Activated naive CD8-positive, alpha-beta T cell (primary cell): Measurements from ENCODE around the gene ASB15.

ENCODE experiments used
- H3K27ac Mint-ChIP-seq: one replicate; pipeline ENCODE4 v1.8.0; 2021; ENCODE audit warnings: mixed read lengths
- H3K27me3 Mint-ChIP-seq: one replicate; pipeline ENCODE4 v1.8.0; 2021; ENCODE audit warnings: mixed read lengths
- H3K36me3 Mint-ChIP-seq: one replicate; pipeline ENCODE4 v1.8.0; 2021; ENCODE audit warnings: mixed read lengths
- H3K4me1 Mint-ChIP-seq: one replicate; pipeline ENCODE4 v1.8.0; 2021; ENCODE audit warnings: low read depth, mixed read lengths
- H3K4me3 Mint-ChIP-seq: one replicate; pipeline ENCODE4 v1.8.0; 2021; ENCODE audit warnings: mild to moderate bottlenecking, mixed read lengths
- H3K9me3 Mint-ChIP-seq: one replicate; pipeline ENCODE4 v1.8.0; 2021; ENCODE audit warnings: low read depth, mixed read lengths

Gene ASB15

DNA sequence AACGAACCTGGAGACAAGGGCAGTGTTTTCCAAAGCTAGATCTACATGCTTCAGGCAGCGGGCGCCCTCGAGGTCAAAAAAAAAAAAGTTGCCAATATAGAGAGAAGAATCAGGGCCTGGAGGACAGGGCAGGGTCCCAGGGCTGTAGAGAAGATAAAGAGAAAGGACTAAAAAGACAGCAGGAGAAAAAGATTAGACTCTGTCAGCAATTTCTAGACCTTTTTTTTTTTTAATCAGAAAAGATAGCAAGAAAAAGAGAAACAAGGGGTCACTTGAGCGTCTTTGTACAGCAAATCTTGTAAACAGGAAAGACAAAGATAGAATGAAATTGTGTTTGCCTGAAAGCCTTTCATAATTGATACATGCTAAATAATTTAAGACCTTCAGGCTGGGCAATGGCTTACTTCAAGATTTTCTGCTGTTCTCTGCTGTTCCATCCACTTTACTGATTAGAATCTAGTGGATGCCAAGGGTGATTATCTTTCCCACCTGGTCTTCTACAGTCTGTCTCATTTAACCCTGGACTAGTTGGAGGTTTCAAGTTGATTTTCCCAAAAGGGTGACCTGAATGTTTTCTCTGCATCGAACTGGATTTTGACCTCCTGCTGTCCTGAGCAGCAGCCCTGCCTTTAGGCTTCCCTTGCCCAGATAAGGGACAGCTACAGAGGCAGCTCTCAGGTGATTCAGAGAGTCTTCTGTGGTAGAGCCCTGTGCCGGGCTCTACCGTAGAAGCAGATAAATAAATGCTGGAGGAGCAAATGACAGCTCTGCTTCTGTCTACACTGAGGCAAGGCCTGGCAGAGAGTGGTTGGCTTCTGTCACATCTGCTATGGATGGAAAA is 59.1 kb downstream of the ASB15 start:
- Mint-ChIP-seq H3K36me3 (no peaks in the 10 kb centered on the region), H3K27me3 (peaks cover 11% of the 10 kb centered on the region), H3K4me3 (no peak overlapping the region), H3K4me1 (no peaks in the 10 kb centered on the region), H3K27ac (no peak overlapping the region), H3K9me3 (no peaks in the 10 kb centered on the region)

DNA sequence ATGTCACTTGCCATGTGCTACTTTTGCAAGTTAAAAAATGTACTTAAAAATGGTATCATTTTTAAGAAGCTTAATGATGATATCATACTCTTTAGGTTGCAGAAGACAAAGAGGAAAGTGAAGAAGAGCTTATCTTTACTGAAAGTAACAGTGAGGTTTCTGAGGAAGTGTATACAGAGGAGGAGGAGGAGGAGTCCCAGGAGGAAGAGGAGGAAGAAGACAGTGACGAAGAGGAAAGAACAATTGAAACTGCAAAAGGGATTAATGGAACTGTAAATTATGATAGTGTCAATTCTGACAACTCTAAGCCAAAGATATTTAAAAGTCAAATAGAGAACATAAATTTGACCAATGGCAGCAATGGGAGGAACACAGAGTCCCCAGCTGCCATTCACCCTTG is 60.1 kb downstream of the ASB15 start:
- Mint-ChIP-seq H3K27ac (no peak overlapping the region), H3K4me1 (no peaks in the 10 kb centered on the region), H3K4me3 (no peak overlapping the region), H3K36me3 (no peaks in the 10 kb centered on the region), H3K9me3 (no peaks in the 10 kb centered on the region), H3K27me3 (peaks cover 11% of the 10 kb centered on the region)

DNA sequence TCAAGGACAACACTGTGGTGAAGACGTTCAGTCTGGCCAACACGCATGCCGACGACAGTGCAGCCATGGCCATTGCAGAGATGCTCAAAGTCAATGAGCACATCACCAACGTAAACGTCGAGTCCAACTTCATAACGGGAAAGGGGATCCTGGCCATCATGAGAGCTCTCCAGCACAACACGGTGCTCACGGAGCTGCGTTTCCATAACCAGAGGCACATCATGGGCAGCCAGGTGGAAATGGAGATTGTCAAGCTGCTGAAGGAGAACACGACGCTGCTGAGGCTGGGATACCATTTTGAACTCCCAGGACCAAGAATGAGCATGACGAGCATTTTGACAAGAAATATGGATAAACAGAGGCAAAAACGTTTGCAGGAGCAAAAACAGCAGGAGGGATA is 60.7 kb downstream of the ASB15 start:
- Mint-ChIP-seq H3K27ac (no peak overlapping the region), H3K4me1 (no peaks in the 10 kb centered on the region), H3K27me3 (peaks cover 10% of the 10 kb centered on the region), H3K9me3 (no peaks in the 10 kb centered on the region), H3K4me3 (no peak overlapping the region), H3K36me3 (no peaks in the 10 kb centered on the region)

DNA sequence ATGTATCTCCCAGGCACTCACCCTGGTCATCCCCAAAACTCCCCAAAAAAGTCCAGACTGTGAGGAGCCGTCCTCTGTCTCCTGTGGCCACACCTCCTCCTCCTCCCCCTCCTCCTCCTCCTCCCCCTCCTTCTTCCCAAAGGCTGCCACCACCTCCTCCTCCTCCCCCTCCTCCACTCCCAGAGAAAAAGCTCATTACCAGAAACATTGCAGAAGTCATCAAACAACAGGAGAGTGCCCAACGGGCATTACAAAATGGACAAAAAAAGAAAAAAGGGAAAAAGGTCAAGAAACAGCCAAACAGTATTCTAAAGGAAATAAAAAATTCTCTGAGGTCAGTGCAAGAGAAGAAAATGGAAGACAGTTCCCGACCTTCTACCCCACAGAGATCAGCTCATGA is 61.1 kb downstream of the ASB15 start:
- Mint-ChIP-seq H3K9me3 (no peaks in the 10 kb centered on the region), H3K36me3 (no peaks in the 10 kb centered on the region), H3K27me3 (peaks cover 10% of the 10 kb centered on the region), H3K27ac (no peak overlapping the region), H3K4me1 (no peaks in the 10 kb centered on the region), H3K4me3 (no peak overlapping the region)

DNA sequence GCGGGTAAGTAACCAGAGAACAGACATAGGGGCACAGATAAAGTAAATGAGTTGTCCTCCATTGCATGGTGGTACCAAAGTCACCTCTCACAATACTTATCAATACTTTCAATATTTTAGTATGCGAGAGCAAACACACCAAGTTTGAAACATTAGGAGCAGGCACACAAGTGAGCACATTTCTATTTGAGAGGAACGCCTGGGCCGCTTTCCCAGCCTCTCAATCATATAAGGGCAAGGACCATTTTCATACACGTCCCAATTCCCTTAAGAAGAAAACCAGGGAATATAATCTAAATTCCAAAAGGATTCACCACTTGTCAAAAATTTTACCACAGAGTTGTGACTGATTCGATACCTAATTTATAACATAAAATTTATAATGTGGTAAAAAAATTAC is 61.6 kb downstream of the ASB15 start:
- peaks cover 10% of the 10 kb centered on the region for H3K27me3 Mint-ChIP-seq
- H3K36me3 Mint-ChIP-seq, result no peaks in the 10 kb centered on the region
- H3K4me3 Mint-ChIP-seq, result no peak overlapping the region
- H3K27ac Mint-ChIP-seq, result no peak overlapping the region
- no peaks in the 10 kb centered on the region for H3K4me1 Mint-ChIP-seq
- H3K9me3 Mint-ChIP-seq, result no peaks in the 10 kb centered on the region

DNA sequence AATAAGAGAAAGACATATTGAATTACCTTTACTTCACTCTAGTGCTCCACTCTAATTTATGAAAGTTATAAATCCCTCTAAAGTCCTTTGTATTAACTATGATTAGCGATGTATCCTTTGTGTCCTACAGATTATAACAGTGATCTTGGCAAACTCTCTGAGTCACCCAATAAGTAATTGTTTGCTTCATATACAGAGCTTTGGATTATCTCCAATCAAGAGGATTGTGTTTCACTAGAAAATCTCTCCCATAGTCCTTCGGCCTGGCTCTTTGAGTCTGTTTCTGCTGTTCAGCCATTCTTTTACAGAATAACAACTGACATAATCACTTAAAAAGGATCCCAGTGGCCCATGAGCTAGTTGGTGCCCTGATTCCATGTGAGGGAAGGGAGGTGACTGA is 63.5 kb downstream of the ASB15 start:
- Mint-ChIP-seq H3K27me3 (peaks cover 10% of the 10 kb centered on the region), H3K4me3 (no peak overlapping the region), H3K27ac (no peak overlapping the region), H3K9me3 (no peaks in the 10 kb centered on the region), H3K4me1 (no peaks in the 10 kb centered on the region), H3K36me3 (no peaks in the 10 kb centered on the region)

DNA sequence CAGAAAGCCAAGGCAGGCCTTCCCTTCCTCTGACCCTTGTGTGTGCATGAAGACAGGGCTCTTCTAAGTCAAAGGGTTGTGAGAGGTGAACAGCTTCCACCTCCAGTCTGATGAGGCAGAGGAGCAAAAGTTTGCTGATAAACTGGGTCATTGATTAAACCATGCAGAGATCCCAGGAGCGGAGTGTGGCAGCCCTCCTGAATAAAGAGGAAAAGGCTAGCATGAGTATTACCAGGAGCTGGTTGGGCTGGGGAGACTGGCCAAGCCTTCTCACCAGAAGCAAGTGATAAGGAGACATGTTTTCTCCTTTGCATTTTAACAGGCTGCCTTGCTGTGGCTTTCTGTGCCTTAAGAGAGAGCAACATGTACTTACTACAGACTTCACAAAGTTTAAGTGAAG is 64.3 kb downstream of the ASB15 start:
- H3K27me3 Mint-ChIP-seq, result peaks cover 10% of the 10 kb centered on the region
- no peak overlapping the region for H3K4me3 Mint-ChIP-seq
- H3K36me3 Mint-ChIP-seq, result no peaks in the 10 kb centered on the region
- H3K27ac Mint-ChIP-seq, result no peak overlapping the region
- no peaks in the 10 kb centered on the region for H3K9me3 Mint-ChIP-seq
- H3K4me1 Mint-ChIP-seq, result no peaks in the 10 kb centered on the region

DNA sequence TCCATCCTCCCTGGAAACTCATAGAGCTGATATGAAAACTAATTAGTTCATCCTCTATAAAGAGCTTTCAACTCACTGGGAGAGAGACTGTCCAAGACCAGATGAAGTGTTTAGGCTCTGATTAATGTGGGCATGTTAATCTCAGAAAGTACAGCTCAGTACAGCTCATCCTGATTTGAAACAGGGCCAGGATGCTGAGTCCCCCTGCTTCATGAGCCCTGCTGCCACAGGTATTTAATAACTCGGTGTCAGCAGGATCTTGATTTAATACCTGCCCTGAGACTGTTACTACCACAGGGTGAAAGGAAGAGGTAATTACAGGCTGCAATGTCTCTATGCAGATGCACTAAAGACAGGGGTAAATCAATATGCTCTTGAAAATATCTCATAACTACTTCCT is 64.9 kb downstream of the ASB15 start:
- Mint-ChIP-seq H3K4me3 (no peak overlapping the region), H3K27ac (no peak overlapping the region), H3K27me3 (peaks cover 8% of the 10 kb centered on the region), H3K9me3 (no peaks in the 10 kb centered on the region), H3K4me1 (no peaks in the 10 kb centered on the region), H3K36me3 (no peaks in the 10 kb centered on the region)

DNA sequence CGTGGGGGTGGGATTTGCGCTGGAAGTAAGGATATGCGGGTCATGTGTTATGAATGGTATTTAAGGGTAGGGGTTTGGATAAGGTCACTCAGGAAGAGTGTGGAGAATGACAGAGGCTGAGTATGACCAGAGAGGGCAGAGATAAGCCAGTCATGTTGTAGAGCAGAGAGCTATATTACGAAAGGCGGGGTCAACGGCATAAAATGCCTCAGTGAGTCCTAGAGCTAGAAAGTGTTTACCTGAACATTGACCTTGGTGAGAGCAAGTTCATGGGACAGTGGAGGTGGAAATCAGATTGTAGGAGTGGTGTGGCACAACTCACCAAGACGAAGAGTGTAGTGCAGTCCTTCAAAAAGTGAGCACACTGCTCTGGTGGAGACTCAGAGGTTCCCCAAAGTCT is 67.9 kb downstream of the ASB15 start:
- no peak overlapping the region for H3K4me3 Mint-ChIP-seq
- H3K4me1 Mint-ChIP-seq, result no peaks in the 10 kb centered on the region
- H3K27me3 Mint-ChIP-seq, result no peaks in the 10 kb centered on the region
- H3K36me3 Mint-ChIP-seq, result no peaks in the 10 kb centered on the region
- H3K27ac Mint-ChIP-seq, result no peak overlapping the region
- no peaks in the 10 kb centered on the region for H3K9me3 Mint-ChIP-seq

DNA sequence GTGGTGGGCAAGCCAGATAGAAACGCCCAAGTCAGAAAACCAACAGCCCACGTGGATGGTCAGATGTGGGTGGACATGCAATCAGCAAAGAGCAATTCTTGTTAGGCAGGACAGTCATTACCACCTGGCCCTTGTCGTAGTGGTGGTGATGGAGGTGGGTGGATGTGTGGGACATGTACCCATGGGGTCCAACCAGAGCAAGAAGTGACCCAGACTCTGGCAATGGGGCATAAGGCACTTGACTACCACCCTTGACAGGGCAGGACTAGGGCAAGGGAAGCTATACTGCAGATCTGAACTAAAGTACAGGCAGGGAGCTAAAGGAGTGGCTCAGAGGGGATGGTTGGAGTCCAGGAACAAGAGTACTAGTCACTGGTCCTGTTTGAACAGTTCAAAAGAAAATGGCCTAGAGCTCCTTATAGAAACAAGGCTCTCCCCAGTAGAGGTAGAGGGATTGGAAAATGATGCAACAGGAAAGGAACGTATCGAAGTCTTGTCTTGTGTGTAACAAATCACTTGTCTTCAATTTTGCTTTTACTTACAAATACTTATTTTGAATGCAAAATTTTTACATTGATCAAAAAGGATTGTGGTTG is 71.6 kb downstream of the ASB15 start:
- H3K27ac Mint-ChIP-seq, result no peak overlapping the region
- H3K4me1 Mint-ChIP-seq, result no peaks in the 10 kb centered on the region
- no peaks in the 10 kb centered on the region for H3K9me3 Mint-ChIP-seq
- no peak overlapping the region for H3K4me3 Mint-ChIP-seq
- H3K36me3 Mint-ChIP-seq, result no peaks in the 10 kb centered on the region
- no peaks in the 10 kb centered on the region for H3K27me3 Mint-ChIP-seq

DNA sequence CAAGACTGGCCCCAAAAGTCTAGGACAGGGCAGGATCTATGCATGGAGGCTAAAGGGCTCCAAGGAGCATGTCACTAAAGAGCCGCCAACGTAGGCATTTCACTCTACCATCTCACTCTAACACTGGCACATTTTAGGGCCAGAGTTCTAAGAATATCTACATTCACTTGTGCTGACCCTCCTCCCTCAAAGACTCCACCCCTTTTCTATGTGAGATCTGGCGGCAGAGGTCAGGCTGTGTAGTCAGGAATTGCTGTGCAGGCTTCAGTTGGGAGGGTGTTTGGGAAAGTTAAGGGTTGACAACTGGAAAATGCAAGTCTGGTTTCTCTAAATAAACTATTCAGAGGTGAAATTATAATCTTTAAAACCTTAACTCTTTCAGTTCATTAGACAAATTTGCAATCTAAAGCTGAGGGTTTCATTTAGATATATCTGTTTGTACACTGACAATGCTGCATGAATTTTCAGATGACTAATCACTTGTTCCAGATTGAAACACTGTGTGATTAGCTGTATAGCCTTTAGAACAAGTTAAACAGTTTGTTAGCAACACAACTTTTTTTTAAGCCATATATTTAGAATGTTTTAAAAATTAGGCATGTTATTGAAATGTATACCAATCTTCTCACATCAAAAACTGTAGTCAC is 72.3 kb downstream of the ASB15 start:
- Mint-ChIP-seq H3K27me3 (no peaks in the 10 kb centered on the region), H3K36me3 (no peaks in the 10 kb centered on the region), H3K4me3 (no peak overlapping the region), H3K4me1 (no peaks in the 10 kb centered on the region), H3K9me3 (no peaks in the 10 kb centered on the region), H3K27ac (no peak overlapping the region)

DNA sequence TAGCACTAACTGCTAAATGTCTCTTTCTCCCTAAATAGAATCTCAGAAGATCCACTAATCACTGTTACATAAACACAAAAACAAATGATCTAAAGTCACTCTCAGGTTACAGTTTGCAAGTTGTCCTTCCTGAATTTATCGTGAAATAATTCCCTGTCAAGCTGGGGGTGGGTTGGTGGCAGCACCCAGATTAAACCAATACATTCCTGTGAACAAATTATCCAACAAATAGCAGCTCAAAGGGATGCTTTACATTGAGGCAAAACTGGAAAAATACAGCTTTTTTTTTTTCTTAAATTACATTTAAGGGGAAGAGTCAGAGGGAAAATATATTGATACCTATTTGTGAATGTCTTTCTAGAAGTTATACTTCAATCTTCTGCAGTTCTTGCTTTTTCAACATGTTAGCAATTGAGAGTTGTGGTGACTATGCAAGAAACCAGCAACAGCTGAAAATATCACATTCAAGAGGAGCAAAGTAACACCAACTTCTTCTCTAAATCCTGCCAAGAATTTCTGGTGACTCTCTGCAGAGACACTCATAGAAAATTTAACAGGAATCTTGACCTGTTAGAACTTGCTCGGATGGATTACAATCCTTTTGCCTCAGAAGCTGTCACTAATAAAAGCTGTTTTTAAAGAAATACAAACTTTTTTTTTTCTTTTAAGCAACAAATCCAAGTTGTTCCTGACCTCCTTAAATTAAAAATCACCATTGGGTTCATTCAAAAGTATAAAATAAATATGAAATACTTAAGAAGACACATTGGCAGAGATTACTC is 73.0 kb downstream of the ASB15 start:
- Mint-ChIP-seq H3K27me3 (no peaks in the 10 kb centered on the region), H3K27ac (no peak overlapping the region), H3K4me3 (no peak overlapping the region), H3K36me3 (no peaks in the 10 kb centered on the region), H3K4me1 (no peaks in the 10 kb centered on the region), H3K9me3 (no peaks in the 10 kb centered on the region)

DNA sequence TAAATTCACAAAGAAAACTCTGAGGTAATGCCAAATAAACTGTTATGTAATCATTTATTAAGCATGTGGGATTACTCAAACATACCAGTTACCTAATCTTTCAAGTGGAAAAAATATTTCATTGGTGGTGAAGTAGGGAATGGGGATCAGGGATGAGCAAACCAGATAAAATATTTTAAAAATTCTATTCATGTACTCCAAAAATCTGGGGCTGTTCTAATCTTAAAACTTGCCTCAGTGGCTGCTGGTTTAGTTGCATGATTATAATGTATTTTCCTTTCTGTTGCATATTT is 73.5 kb downstream of the ASB15 start:
- Mint-ChIP-seq H3K27ac (no peak overlapping the region), H3K9me3 (no peaks in the 10 kb centered on the region), H3K4me1 (no peaks in the 10 kb centered on the region), H3K4me3 (no peak overlapping the region), H3K27me3 (no peaks in the 10 kb centered on the region), H3K36me3 (no peaks in the 10 kb centered on the region)

DNA sequence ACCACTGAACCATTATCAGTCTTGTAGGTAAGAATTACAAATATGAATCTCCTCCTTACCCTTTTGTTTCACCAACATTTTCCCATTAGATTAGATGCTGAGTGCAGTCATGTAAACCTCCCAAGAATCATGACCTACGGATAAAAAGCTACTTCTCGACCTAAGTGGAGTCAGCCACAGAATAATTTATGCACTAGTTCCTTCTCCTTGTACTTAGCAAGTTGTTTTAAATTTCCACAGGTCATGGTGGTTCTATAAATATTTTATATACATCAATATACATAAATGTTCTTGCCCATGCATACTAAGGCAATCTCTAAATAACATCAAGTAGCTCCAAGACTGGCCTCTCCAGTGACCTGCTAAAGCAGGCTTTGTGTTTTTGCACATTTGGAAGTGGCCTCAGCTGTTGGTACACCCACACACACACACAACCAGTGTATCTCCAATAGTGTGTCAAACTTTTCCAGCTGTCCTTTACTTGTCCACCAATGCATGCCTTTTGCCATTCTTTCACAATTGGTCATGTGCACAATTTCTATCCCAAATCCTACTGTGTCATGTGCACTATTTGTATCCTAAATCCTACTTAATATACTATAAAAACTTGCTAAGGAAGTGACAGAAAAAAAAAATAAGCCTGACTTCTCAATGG is 75.6 kb downstream of the ASB15 start:
- Mint-ChIP-seq H3K27me3 (no peaks in the 10 kb centered on the region), H3K27ac (no peak overlapping the region), H3K9me3 (no peaks in the 10 kb centered on the region), H3K4me1 (no peaks in the 10 kb centered on the region), H3K4me3 (no peak overlapping the region), H3K36me3 (no peaks in the 10 kb centered on the region)

DNA sequence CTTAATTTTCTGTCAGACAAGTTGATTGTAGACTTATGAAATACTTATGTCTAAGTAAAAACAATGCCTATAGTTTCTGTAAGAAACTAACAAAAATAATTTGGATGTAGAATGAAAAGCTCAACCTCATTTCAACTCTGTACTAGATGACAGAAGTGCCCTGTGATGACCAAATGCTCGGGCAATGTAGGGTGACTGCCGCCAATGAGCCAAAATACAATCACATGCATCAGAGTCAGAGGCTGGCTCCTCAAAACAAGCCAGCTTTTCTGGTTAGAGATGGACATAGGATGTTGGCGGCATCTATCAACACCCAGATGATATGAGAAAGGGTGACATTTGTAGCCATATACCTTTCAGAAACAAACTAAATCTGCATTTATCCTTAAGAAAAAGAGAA is 78.0 kb downstream of the ASB15 start:
- Mint-ChIP-seq H3K36me3 (no peaks in the 10 kb centered on the region), H3K27me3 (no peaks in the 10 kb centered on the region), H3K27ac (no peak overlapping the region), H3K4me3 (no peak overlapping the region), H3K9me3 (no peaks in the 10 kb centered on the region), H3K4me1 (no peaks in the 10 kb centered on the region)
